DMS114 treated with DMSO at 0.1 percent for 48 hours (cell line): ENCODE measurements around the gene GALNT9.
A peak's percentile ranks its signal among the peaks of the same experiment; 100 is the strongest.
"Not testable (repeated sequence)": the region's sequence is repeated elsewhere in the genome, so short reads cannot be mapped to it uniquely, and the experiment has no call there.

Experiments
- DNase-seq: peaks from one replicate; lab custom pipeline; 2025; ENCODE audit not compliant: unreplicated experiment; lab: John Stamatoyannopoulos, UW

GALNT9 gene

DNA sequence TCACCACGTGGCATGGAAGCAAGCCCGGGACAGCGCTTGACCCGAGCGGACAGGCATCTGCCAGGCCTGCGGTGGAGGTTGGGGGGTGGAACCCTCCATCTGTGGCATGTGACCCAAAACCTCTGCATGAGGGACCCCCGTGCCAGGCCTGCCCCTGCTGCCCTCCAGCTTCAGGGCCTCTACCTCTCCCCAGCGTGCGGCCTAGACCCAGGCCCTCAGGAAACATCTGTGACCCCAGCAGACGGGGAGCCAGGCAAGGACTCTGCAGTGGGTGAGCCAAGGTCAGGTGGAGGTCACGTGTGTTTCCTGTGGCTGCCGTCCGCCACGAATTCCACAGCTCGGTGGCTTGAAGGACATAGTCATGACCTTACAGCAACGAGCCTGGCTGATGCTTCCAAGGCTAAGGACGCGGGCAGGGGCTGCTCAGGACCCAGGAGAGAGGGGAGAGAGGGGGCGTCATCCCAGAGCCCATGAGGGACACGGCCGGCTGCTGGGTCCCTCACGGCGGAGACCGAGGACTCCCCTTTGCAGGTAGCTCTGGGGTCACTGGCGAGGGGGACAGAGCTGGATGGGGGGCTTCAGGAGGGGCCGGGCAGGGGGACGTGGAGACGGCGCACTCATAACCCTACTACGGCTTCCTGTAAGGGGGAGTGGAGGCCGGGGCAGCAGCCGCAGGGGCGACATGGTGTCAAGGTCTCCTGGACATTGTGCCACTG, 91.5 kb downstream of the GALNT9 start:
- DNase-seq = no peak

GRCh38 chr12:132236930-132237771, 92.2 kb downstream of the GALNT9 start:
- no peak for DNase-seq

DNA sequence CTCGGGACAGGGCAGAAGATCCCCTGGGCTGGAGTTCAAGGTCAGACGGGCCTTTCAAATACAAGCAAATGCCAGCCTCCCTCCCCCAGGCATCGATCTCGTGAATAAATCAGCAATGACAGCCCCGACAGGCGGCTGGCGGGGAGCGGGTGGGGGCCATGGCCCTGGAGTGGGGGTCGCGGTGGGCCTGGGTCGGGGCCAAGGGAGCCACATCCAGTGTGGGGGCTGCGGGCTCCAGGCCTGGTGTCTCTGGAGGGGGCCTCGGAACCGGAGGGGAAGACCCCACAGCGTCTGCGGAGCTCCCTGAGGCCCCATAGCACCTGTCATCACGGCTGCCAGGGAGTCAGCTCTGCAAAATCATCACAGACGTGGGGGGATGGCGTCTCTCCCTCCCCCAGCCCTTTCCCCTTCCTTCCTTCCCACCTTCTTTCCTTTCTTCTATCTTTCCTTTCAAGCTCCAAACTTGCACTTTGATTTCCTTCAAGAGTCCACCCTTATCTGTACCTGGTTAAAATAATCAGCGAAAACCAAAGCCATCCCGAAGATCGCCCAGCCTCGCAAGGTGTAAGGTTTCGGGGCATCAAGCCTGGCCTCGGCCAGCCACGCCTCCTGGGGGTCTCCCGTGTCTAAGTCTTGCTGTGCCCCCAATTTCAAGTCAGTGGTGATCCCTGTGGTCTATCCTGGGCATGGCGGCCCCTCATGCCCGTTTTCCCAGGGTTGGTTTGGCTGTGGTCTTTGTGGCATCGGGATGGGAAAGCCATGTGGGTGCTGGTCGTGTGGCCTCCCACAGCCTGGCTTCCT, 93.1 kb downstream of the GALNT9 start:
- no peak for DNase-seq

- no peak for DNase-seq
Measured at GRCh38 chr12:132235116-132235820, 94.1 kb downstream of the GALNT9 start.

GRCh38 chr12:132230381-132230780, 99.0 kb downstream of the GALNT9 start:
- no peak for DNase-seq

DNA sequence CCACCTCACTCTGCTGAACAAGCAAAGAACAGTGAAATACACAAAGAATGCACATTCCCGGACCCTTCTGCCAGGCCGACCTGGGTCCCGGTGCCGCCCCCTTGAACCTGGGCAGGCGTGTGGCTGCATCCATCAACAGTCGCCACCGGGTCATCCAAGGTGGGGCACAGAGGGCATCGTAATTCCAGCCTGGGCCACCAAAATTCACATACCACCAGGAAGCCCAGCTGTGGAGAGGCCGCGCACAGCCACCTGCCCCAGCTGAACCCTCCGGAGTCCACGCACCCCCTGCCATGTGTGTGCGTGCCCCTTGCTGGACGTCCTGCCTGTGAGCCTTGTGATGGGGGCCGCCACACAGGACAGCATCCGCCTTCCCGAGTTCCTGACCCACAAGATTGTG, 99.5 kb downstream of the GALNT9 start:
- no peak for DNase-seq

DNA sequence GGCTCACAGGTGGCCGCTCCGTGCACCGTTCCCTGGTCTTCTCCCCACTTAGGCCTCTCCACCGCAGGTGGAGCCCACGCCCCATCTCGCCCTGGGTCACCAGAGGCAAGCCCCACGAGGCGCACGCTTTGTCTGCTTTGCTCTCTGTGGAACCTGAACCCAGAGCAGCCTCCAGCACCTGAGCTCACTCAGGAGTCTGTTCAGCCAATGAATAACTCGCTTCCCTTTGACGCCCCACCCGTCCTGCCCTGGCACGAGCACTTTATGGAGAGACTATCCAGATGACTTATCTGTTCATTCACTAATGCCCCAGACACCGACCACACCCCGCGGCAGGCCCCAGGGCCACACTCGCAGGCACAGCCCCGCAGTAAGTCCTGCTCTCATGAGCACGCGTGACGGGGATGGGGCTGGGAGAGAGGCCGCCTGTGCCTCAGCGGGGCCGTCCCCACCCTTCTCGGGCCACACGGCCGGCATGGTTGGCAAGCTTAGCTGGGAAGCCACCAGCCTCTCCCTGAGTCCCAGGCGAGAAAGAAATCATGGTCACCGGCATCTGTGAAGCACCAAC, 100.1 kb downstream of the GALNT9 start:
- DNase-seq = no peak

DNA sequence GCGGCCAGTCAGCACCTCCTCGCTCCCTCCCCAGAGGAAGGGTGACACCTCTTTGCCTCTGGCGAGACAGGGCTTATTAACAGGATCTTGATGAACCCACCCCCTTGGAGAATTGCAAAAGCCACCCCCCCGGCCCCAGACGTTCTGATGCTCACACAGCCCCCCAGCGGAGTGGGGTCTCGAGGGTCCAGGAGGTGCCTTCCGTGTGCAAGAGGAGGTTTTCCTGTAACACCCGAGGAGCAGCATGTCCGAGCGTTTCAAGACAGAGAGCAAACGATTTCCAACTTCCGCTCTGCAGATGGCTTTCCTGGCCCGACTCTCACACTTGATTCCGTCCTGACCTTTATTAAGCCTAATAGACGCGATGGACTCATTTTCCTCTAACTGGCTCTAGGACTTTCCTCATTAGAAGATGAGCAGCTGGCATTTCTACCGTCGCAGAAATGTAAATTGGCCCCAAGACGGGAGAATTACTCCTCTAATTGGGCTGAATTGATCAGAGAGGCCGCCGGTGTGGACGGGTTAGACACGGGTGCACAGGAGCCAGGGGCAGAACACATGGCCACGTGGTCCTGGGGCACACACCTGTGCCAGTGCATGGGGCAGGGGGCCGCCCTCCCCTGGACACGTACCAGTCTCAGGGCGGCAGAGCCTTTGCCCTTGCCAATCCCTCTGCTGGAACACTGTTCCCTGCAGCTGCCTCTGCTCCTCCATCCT, 100.8 kb downstream of the GALNT9 start:
- DNase-seq = no peak

- no peak for DNase-seq
Measured at GRCh38 chr12:132227782-132228475, 101.5 kb downstream of the GALNT9 start.

GRCh38 chr12:132227118-132227517, 102.3 kb downstream of the GALNT9 start:
- DNase-seq = no peak

DNA sequence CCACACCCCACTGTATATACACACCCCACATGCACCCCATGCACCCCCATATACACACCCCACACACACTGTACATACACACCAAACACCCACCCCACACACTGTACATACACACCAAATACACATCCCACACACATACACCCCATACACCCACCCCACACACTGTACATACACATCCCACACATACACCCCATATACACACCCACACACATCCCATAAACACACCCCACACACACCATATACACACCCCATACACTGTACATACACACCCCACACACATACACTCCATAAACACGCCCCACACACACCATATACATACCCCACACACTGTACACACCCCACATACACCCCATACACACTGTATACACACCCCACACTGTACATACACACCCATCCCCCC, 102.8 kb downstream of the GALNT9 start:
- DNase-seq = no peak

DNA sequence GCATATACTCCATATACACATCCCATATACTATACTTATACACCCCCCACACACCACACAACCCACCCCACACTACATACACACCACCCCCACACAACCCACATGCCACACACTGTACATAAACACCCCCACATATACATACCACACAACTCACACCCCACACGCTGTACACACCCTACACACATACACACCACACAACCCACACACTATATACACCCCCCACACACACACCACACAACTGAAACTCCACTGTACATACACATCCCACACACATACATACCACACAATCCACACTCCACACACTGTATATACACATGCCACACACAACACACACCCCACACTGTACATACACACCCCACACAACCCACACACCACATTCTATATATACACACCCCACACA, 104.2 kb downstream of the GALNT9 start:
- no peak for DNase-seq

- DNase-seq = no peak
Measured at GRCh38 chr12:132224484-132224883, 104.9 kb downstream of the GALNT9 start.

GRCh38 chr12:132222808-132223173, 106.6 kb downstream of the GALNT9 start:
- no peak for DNase-seq

DNA sequence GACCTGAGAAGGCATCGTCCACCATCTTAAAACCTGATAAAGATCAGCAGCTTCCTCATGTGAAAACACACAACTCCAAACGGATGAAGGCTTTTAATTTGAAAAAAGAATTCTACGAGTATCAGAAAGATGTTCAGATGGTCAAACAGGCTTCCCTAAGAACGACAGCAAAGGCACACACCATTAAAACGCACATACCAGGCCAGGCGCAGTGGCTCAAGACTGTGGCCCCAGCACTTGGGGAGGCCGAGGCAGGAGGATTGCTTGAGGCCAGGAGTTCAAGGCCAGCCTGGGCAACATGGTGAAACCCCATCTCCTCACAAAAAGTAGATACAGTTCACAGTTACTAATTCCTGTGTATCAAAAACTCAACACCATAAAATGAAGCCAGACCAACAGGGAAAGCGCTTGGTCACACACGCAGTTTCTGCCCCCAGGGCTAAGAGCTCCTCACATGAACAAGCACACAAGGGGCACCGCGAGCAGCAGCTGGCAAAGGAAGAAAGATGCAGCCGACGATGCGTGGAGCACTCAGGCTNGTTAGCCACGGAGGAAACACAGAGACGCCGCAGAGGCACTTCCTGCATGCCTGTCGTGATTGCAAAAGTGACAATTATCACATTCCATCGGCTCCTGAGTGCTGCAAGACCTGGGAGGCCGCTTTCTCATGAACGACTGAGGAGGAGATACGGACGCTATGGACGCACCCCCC, 107.1 kb downstream of the GALNT9 start:
- peak; percentile 66 for DNase-seq

DNA sequence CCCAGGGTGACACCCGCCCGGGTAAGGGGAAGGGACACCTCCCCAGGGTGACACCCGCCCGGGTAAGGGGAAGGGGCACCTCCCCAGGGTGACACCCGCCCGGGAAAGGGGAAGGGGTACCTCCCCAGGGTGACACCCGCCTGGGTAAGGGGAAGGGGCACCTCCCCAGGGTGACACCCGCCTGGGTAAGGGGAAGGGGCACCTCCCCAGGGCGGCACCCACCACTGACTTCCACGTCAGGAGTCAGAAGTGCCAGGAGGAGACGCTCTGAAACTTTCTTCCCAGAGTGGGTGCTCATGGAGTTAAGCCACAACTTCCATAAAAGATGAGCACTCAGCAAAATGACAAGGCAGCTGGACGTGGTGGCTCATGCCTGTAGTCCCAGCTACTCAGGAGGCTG, 109.6 kb downstream of the GALNT9 start:
- not testable (repeated sequence) for DNase-seq

DNA sequence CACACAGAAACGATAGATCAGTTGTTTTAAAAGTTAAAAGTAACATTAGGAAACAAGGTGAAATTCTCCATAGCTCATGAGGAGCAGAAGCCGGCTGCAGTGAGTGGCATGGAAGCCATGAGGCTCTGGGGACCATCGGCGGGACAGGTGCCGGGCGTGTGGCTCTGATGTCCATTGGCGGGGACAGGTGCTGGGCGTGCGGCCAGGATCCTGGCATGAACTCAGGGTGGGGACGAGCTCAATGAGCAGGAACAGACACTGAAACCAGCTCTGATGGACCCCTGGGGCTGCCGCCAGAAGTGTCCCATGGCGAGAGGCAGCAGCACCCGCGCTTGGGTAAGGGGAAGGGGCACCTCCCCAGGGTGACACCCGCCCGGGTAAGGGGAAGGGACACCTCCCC, 110.1 kb downstream of the GALNT9 start:
- no peak for DNase-seq

DNA sequence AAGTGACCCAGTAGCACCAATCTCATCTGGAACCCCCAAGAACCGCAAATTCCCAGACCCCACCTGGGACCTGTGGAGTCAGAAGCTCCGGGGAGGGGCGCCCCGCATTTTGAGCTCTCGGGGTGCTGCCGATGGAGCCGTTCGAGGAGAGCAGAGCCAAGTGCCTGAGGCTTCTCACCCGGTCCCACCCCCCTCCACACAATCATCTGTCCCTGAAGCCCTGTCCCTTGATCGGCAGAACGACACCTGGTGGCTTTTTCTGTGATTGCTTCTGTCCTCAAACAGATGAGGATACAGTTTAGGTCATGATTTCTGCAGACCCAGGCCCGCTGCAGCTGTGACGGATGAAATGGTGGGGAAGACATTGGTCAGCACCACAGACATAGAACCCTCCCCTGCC, 110.5 kb downstream of the GALNT9 start:
- no peak for DNase-seq

DNA sequence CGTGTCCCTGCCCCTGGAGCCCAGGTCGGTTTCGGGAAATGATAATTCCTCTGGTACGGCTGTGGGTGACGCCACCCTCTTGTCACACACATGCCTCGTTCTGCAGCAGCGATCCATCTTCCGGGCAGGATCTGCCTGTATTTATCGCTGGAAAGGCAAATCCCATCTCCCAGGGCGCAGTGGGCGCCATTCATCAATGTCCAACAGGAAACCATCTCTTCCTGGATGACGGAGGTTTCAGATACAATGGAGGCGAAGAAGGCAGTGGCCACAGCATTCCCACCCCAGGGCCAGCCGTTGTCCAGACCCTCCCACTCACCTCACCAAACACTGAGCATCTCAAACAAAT, 110.9 kb downstream of the GALNT9 start:
- no peak for DNase-seq
